Activated CD4-positive, CD25-positive, alpha-beta regulatory T cell treated with anti-CD3 and anti-CD28 coated beads, Interleukin-2, amount 50 U/mL, for 72 hours (primary cell): ENCODE results near the gene PLXNA2.

ENCODE experiments used
- DNase-seq: peaks from one replicate; pipeline ENCODE4 v3.0.0; 2021

Gene PLXNA2

DNA sequence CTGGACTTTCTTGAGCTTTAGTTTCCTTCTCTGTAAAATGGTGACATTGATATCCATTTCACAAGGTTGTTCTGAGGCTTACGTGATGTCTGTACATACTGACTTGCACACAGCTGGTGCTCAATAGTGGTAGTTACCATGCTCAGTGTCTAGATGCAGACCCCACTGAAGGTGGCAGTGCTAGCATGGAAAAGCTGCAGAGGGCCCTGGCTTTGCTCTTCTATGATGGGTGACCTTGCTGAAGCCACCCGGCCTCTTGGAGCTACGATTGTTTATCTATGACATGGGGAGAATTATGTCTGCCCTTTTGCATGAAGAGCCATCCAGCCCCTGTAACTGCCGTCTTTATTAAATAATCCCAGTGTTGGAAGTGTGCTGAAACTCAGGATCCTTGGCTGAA is 131.8 kb downstream of the PLXNA2 start:
- no peak for DNase-seq

DNA sequence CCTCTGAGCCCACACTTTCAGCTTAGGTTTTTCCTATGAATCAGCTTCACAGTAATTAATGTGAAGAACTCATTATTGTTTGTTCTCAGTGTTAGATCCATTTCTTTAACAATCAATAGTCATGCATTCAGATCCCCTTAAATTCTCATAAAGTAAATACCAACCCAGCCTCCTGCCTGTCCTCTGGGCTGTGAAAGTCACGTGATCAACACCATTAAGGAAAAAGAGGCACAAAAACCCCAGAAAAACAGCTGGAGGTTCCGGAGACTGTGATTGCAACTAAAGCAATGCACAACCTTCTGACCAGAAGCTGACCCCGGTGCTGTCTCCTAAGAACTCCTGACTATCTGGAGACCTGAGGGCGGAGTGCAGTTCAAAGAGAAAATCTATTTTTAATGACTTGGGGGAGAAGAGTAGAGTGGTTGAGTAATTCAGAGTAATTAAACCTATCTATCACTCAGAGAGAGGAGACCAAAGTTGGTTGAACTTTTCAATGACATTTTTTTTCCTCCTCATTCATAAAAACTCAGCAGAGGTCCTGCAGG is 132.5 kb downstream of the PLXNA2 start:
- DNase-seq, result no peak

DNA sequence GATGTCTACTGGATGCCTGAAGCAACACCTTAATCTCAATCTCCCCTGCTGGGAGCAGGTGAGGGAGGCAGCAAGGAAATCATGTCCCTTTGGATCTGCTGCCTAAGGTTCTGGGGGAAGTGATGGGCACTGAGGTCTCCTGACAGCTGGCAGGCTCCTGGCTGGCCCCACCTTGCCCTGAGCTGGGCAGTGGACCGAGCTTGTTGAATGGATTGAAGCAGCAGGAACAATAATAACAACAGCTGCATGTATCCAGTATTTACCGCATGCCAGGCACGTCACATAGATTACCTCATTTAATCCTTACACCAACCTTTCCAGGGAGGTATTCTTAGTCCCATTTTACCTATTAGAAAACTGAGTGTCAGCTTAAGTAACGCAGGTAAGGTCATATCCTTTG is 133.9 kb downstream of the PLXNA2 start:
- DNase-seq, result no peak

DNA sequence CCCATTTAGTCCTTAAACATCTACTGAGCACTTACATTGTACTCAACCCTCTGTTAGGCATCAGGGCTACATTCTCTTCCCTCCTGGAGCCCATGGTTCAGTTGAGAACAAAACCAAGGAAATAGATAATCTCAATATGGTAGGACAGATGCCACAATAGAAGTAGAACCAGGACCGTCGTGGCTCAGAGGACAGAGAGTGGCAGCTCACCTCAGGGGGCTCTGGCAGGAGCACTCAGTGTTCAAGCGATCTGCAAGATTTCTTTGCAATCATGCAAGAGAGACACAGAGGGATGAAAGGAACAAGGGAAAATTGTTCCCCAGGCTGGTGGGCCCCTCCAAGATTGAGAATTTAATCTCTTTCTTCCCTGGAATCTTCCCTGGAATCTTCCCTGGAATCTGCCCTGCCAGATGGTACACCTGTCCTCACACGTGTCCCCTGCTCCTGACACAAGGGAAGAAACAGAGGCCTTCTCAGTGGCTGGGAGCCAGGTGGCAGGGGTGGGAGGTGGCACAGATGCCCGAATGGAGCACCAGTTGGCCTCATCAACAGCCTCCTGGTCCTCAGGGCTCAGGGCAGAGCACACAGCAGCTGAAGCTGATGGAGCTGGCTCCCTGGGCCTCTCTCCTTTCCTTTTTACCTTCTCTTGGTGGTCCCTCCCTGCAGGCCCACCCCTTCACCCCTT is 135.4 kb downstream of the PLXNA2 start:
- no peak for DNase-seq

DNA sequence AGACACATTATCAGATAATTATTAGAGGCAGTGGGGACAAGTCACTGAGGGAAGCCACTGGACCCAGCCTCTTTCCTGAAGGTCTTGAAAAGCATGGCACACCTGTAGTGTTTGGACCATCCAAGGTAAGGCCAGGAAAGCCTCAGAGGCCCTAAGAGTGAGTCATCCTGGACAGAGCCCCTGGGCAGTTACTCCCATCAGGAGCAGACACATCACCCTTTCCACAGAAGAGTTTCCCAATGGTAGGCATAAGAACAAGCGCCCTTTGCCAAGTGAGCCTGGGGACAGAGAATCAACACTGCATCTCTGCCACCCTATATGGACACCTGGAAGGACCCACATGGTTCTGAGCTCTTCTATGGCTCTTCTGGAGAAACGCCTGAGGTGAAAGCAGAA is 136.0 kb downstream of the PLXNA2 start:
- no peak for DNase-seq

DNA sequence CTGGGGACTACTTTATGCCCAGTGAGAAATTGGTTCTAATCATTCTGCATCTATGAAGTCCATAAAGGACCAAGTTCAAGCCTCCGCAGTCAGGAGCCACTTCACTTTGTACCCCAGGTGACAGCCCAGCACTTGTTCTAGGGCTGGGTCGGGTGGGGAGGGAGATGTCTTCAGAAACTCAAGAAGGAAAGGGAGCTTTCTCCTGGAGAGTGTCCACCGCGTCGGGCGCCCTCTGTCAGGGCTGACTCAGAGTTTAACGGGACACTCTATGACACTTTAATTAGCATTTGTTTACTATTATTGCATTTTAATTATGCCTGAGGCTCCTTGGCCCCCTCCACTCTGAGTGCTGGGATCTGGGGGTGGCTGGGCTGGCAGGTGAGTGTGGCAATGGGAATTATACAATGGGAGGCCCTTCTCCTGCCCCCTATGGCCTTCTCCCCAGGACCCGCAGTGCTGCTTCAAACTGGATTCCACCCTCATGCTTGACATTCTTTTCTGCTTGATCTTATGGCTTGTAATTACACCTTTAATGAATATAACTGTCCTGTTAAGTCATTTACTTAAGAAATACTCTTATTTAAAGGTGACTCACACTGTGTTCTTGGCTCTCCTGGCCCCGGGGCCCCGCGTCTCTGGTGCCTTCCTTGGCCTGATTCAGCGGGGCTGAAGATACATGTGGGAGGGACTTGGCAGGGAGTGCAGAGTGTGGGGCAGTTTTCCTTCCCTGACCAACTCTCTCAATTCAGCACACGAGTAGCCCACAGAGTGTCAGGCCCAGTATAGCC is 136.6 kb downstream of the PLXNA2 start:
- DNase-seq, result no peak

DNA sequence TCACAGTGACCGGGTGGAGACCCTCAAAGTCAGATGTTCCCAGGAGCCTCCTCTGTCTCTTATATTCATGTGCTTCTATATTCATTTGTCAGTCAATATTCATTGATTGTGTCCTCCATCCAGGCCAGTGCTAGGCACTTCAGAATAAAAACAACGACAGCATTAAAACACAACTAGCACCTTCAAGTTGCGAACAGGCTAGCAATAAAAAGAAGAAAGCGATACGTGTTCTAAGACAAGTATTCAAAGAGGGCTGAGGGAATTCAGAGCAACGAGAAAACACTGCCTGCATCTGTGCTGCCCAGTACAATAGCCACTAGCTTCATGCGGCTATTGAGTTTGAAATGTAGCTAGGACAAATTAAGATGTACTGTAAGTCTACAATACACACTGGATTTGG is 138.0 kb downstream of the PLXNA2 start:
- DNase-seq, result no peak

DNA sequence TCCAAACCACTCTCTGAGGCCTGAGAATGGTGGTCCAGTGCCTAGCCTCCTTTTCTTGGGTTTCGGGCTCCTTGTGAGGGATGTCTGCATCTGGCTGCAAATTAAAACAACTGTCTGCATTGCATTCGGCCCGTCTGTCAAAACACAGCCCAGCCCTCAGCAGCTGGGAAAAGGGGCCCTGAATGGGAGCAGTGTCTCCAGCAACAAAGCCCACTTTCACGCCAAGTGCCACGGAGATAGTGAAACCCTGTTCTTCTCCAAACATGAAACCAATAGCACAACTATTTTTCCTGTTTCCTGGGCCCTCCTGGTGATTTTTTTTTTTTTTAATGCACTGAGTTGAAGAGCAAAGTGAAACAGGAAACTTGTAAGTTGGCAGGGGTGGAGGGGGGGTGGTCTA is 138.4 kb downstream of the PLXNA2 start:
- DNase-seq, result no peak

DNA sequence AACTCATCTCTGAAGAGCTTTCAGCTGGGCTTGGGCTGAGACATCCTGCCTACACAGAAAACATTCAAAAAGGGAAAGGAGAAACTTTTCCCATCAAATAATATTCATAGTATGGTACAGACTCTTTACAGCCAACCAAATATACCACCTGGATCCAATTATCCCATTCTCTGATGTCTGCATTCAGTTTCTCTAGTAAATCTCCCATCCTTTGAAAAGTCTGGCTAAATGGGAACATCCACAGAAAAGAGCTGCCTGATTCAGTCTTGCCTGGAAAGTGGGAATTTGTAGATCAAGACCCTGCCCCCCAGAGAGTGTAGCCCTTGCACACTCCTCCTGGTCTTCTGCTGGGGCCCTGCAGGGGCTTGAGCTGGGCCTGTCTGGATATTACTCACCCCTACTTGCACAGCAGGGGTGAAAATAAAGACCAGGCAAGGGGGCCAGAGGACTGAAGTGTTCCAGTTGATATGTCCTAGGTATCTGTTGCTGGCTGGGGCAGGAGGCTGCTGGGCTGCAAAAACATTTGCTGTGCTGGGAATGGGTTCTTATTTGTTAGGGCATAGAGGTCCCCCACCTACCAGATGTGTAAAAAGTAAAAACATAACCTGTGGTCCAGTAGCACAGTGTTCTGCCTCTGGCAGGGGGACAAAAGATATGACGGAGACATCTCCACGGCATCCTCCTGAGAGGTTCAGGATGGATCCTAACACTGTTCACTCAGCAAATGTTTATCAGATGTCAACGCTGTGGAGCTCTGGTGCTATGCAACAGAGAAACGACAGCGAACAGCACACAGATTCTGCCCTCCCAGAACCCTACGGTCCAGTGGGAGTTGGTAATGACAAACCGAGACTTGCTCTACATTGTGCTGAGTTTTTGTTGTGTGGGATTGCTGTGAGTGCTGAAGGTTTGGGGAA is 140.3 kb downstream of the PLXNA2 start:
- no peak for DNase-seq

DNA sequence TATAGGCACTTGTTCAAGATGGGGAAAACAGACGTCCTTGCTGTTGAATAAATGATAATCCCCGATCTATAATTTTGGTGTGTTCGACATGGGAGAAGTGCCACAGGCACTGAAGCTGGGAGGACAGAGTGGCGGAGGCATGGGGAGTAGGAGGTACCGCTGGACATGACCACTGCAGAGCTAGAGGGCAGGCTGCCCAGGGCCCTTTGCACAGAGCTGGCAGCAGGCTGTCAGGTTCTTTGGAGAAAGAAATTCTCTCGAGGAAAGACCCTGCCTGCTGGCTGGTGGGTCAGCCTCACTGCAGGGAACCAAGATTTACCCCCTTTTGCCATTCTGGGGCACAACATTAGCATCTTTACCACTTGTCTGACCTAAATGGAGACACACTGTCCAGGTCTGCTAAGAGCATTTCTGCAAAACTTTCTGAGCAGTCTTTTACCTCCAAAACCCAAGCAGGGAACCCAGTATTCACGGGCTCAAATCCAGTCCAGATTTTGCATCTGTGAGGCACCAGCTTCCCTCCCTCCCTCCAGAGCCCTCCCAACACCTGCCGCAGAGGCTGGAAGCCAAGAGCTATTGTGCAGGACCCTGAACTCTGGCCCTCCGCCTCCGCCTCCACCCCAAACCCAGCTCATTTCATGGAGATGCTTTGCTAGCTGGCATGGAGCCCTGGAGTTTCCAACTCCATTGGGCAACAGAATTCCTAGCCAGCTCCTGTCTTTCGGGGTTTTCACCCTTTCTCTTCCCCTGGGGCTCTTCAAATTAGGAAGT is 142.3 kb downstream of the PLXNA2 start:
- DNase-seq, result no peak

DNA sequence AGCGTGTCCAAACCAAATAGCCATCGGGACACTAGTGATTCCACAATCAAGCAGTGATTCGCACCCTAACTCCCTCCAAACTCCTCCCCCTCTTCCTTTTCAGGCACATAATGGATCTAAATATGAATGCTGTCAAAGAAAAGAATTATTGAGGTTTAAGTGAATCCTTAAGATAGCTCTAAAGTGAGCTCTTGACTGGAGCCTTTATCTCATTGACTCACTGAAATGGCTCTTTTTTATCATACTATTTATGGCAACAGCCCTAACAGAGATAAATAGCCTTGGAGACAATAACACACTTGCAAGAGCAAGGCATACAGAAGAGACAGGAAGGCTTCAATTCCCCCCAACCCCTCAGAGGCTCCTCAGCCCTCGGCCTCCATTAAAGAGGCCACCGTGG is 143.3 kb downstream of the PLXNA2 start:
- no peak for DNase-seq

DNA sequence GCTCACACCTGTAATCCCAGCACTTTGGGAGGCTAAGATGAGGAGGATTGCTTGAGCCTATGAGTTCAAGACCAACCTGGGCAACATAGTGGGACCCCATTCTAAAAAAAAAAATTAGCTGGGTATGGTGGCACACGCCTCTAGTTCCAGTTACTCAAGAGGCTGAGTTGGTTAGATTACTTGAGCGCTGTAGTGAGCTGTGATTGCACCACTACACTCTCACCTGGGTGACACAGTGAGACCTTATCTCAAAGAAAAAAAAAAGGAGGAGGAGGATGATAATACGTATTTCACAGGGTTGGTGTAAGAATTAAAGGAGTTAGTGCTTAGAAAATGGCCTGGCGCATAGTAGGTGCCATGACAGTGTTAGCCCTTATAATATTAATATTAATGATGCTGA is 144.1 kb downstream of the PLXNA2 start:
- DNase-seq, result no peak

DNA sequence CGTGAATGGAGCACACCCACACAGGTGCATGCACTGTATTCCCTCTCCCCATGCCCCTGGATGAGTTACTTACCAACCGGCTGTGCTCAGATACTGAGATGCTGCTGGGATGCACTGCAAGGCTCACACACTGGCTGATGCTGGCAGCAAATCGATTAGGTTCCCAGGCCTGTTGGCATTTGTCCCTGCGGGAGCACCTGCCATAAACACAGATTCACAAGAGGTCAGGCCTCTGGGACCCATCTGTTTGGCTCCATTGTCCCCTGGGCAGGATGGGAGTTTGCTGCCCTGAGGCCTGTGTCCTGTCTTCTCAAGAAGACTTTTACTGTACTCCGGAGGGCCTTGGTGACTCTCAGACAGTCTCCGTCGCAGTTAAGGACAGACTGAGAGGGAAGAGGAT is 145.4 kb downstream of the PLXNA2 start:
- DNase-seq, result no peak

DNA sequence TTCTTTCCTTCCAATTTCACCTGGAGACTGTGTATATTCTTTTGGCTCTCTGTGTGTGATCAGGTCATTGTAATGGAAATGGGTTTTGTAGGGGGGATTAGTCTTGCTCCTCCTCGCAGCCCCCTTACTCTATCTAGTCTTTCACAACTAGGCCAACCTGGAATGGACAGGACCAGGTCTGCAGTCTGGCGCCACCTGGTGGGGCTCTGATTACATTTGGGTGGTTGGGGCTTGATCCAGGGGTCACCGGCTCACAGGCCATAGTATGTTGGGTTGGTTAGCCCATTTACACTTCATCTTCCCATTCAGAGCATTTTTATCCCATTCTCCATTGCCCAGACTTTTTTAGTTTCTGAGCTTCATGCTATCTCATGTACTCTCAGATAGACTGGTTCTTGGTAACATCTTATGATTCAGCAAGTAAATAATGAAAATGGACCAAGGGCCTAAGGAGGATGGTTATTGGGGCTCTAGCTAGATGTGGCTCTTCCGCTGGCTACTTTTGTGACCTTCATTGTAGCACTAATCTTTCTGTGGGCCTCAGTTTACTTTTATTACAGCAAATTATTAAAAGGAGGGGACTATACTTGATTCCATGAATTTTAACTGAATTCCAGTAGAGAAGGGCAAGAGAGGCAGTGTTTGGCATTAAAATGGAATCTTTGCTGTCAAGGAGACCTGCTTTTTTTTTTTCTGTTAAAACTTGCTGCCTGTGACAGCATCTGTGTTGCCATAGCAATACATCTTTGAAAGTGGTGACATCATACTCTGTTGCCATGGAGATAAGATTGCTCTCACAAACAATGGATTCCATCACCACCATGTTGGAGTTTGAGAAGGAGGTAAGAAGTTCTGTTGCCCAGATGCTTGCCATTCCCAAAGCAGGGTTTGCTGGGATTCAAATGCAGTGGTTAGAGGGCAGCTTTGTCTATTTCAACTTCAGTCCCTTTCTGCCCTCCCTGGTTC is 150.1 kb downstream of the PLXNA2 start:
- DNase-seq, result peak; percentile 62

DNA sequence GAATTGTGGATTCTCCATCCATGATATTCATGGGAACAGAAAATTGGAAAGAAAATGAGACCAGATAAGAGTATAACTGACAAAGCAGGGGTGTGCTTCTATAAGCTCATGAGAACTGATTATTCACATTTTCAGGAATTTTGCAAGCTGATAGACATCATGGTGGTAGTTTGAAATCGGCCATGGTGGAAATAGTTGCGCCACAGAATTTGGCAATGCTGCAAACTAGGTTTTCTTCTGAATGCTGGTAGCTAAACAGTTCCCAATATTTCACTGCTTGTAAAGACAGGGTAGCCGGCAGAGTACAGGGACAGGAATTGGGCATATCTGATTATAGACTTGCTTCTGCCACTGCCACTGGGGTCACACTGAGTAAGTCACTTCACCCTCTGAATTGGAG is 151.1 kb downstream of the PLXNA2 start:
- DNase-seq, result no peak

DNA sequence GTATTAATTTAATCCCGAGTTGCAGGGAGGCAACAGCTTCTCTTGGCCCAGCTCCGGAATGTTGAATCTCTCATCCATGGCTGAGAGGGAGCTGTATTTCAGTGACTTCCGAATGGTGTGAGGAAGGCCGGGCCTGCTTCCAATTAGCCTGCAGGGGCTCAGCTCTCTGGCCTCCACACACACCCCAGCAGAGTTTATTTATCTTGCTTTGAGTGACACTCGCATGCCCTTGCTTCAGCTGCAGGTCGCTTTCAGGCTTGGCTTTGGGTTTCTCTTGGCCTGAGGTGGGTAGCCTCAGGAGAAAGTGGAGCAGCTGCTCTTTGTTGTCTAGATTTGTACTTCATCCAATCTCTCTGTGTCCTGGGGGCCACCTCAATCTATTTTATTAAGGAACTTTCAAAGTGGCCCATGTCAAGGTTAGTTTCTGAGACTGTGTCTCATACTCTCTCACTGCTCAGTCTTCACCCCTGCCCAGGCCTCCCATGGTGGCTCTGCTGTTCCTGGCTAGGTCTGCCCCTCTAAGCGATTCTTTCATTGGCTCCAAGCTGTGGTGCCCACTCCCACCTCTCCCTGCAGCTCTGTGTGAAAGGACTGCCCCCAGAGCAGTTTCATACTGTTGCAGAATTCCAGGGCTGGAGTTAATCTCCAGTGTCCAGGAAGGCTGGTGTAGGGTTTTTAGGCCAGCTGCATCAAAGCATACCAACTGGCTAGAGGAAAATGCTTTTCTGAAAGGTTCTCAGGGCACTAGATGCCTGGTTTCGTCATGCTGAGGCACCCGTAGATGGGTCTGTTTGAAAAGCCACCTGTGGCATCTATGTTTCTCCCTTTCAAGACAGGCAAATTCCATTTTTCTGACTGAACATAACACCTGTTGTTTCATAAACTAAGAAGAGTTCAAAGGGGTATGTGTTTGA is 153.5 kb downstream of the PLXNA2 start:
- no peak for DNase-seq

DNA sequence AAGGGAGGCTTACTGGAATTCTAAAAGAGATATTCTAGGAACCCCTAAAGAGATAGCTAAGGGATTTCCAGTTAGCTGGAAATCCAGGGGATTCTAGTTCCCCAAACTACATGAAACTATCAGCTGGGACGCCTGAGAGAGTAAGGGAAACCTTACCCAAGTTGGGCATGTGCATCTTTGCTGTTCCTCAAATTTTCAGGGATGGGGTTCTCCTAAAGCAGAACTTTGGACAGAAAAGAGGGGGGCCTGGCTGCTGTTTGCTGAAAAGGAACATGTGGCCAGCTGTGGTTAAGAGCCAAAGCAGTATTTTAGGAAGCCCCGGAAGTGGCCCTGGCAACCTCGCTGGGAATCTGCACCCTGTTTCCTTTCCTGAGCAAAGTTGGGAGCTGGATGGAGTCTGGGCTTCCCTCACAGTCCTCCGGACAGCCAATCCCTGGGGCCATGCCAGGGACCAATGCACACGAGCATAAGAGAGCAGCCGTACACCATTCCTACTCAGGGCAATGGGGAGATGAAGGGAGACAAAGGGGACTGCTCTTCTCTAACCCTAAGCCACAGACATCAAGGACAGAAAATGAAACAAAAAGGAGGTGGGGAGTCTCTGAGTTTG is 154.3 kb downstream of the PLXNA2 start:
- DNase-seq, result no peak

DNA sequence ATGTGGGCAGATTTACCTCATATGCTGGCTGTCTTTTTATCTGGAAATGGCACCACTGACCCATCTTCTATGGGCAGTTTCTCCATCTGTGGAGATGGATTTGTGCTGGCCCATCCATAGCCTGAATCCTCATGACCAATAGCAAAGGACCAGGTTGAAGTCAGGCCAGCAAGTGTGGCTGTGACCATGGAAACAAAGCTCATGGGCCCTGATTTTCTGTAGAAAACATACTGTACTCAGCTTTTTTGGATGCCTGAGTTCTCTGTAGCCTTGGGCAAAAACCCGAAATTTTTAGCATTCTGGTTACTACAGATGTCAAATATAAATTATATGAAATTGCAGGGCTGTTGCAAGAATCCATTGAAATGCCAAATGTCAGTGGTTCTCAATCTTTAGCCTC is 155.0 kb downstream of the PLXNA2 start:
- no peak for DNase-seq

DNA sequence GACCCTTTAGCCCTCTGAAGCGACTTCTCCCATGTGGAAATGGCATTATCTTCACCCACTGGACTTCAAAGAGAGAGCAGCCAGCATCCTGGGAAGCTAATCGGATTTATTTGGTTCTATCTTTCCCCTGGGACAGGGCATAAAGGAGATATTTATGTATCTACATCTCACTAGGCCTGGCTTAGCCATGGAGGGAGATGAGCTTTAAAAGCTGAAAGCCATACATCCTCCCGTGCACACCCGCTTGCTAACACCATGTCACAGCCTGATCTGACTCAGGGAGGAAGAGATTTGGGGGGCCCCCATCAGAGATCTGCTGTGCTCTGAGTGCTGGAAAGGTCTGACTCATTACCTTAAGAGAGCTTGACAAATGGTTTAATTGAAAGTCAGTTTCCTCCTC is 155.9 kb downstream of the PLXNA2 start:
- DNase-seq, result no peak
